ENCODE data around the gene SNAI1. TPM values are rescaled to one million over a fixed set of nuclear protein-coding genes. Genes with fewer than 3 reads are reported as not detected.
"Not testable (repeated sequence)": the region's sequence is repeated elsewhere in the genome, so short reads cannot be mapped to it uniquely, and the experiment has no call there.

SNAI1 gene
- total RNA-seq, 1 donor from 2014 or later, result 26.4 TPM

GRCh38 chr20:50009521-50010454 lies 27.0 kb downstream of the SNAI1 start:
- Mint-ChIP-seq H3K27ac (ENCODE audit: unreplicated experiment) (no peak overlapping the region), H3K27me3 (ENCODE audit: unreplicated experiment) (peaks cover 11% of the 10 kb centered on the region), H3K4me1 (ENCODE audit: unreplicated experiment) (peaks cover 37% of the 10 kb centered on the region), H3K9me3 (ENCODE audit: unreplicated experiment) (no peaks in the 10 kb centered on the region), H3K36me3 (ENCODE audit: low read depth, unreplicated experiment) (peaks cover 5% of the 10 kb centered on the region), H3K4me3 (ENCODE audit: unreplicated experiment) (no peak overlapping the region)
- no peak for TF ChIP-seq CTCF (IDR thresholded peaks at IDR 0.05; ENCODE audit: unreplicated experiment)
- DNase-seq (ENCODE audit: low spot score), result no peak

GRCh38 chr20:50011597-50011996 lies 28.8 kb downstream of the SNAI1 start:
- DNase-seq (ENCODE audit: low spot score); H3K4me3 Mint-ChIP-seq (ENCODE audit: unreplicated experiment); H3K9me3 Mint-ChIP-seq (ENCODE audit: unreplicated experiment); H3K27ac Mint-ChIP-seq (ENCODE audit: unreplicated experiment); H3K36me3 Mint-ChIP-seq (ENCODE audit: low read depth, unreplicated experiment): not testable (repeated sequence)
- peaks cover 37% of the 10 kb centered on the region for H3K4me1 Mint-ChIP-seq (ENCODE audit: unreplicated experiment)
- H3K27me3 Mint-ChIP-seq (ENCODE audit: unreplicated experiment), result peaks cover 11% of the 10 kb centered on the region

GRCh38 chr20:50012282-50013263 lies 29.8 kb downstream of the SNAI1 start:
- TF ChIP-seq CTCF (IDR thresholded peaks at IDR 0.05; ENCODE audit: unreplicated experiment), result no peak
- Mint-ChIP-seq H3K27ac (ENCODE audit: unreplicated experiment) (peak overlapping the region; percentile 96), H3K4me3 (ENCODE audit: unreplicated experiment) (peak overlapping the region; percentile 42), H3K4me1 (ENCODE audit: unreplicated experiment) (peaks cover 43% of the 10 kb centered on the region), H3K27me3 (ENCODE audit: unreplicated experiment) (peaks cover 17% of the 10 kb centered on the region), H3K36me3 (ENCODE audit: low read depth, unreplicated experiment) (peaks cover 5% of the 10 kb centered on the region), H3K9me3 (ENCODE audit: unreplicated experiment) (no peaks in the 10 kb centered on the region)
- DNase-seq (ENCODE audit: low spot score), result peak; percentile 68

GRCh38 chr20:50013976-50014375 lies 31.2 kb downstream of the SNAI1 start:
- Mint-ChIP-seq H3K4me3 (ENCODE audit: unreplicated experiment) (peak overlapping the region; percentile 91), H3K4me1 (ENCODE audit: unreplicated experiment) (peaks cover 53% of the 10 kb centered on the region), H3K36me3 (ENCODE audit: low read depth, unreplicated experiment) (peaks cover 5% of the 10 kb centered on the region), H3K27ac (ENCODE audit: unreplicated experiment) (peak overlapping the region; percentile 100), H3K9me3 (ENCODE audit: unreplicated experiment) (no peaks in the 10 kb centered on the region), H3K27me3 (ENCODE audit: unreplicated experiment) (peaks cover 18% of the 10 kb centered on the region)
- TF ChIP-seq CTCF (IDR thresholded peaks at IDR 0.05; ENCODE audit: unreplicated experiment), result no peak
- peak; percentile 46 for DNase-seq (ENCODE audit: low spot score)
